HG02973 (cell line): Measurements from ENCODE around the gene ANAPC10.
"Not testable (repeated sequence)": the region's sequence is repeated elsewhere in the genome, so short reads cannot be mapped to it uniquely, and the experiment has no call there.

Source experiments
- ATAC-seq: cut with Tn5 transposase; IDR thresholded peaks from one replicate; pipeline ENCODE4 v1.9.1; 2021; ENCODE audit warnings: moderate library complexity; ENCODE audit not compliant: unreplicated experiment

The ANAPC10 gene, protein sequence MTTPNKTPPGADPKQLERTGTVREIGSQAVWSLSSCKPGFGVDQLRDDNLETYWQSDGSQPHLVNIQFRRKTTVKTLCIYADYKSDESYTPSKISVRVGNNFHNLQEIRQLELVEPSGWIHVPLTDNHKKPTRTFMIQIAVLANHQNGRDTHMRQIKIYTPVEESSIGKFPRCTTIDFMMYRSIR

DNA sequence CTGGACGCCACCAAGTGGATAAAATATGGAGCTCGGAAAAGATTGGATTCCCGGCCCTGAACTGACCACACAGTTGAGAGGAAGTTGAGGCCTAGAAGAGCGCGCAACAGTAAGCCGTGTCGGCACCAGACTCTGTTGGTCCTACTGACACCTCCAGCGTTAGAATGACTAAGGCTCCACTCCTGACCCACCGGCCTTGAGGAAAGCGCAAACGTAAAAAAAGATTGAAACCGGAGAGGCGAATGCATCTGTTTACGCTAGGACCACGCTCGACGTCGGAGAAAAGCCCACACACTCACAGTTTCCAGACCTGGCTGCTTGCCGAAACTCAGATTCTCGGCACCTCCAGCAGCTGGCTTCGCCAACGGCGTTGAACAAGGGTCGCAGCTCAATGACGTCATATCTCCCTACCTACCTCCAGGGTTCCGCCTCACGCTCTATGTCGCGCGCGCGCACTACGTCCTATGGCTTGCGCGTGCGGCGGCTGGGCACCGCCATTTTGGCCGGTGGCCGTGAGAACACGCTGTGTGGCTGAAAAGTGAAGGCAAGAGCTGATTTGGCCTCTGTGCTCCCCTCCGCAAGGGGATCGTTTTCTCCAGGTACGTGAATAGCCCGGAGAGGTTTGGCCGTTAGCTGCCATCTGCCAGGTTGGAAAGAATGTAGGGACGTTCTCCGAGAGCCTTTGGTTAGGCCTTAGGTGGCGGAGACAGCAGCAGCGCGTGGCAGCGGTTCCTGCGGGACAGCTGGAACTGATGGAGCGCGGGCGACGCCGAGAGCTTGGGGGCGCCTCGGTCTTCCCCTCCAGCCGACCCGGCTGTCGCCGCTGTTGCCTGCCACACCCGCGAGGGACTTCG lies at the start of gene ANAPC10, which contains the start of gene ABCE1:
Gene ANAPC10, minus strand, starts transcription at position 376 of the 854 bp plus-strand sequence. CDS start 2,097 bp downstream, outside the sequence.
Gene ABCE1, plus strand, starts transcription at position 491 of the 854 bp plus-strand sequence. CDS start 6,102 bp downstream, outside the sequence.
- peak; percentile 70 for ATAC-seq

DNA sequence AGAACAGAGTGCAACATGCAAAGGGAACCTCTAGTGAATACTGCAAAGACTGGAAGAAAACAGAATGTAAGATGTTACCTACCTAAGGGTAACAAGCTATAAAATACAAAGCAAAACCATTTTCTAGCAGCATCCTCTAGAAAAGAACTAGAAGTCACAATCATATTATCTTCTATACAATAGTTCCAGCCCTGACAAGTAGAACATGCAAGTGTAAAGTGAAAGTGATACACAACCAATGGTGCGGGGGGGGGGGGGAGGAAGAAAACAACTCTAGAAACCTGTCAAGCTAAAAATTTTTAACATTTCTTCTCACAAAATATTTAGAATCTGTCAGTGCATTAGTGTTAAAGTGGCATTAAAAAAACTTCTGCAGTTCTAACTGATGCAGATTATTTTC lies 38.2 kb upstream of the ANAPC10 start:
- not testable (repeated sequence) for ATAC-seq

DNA sequence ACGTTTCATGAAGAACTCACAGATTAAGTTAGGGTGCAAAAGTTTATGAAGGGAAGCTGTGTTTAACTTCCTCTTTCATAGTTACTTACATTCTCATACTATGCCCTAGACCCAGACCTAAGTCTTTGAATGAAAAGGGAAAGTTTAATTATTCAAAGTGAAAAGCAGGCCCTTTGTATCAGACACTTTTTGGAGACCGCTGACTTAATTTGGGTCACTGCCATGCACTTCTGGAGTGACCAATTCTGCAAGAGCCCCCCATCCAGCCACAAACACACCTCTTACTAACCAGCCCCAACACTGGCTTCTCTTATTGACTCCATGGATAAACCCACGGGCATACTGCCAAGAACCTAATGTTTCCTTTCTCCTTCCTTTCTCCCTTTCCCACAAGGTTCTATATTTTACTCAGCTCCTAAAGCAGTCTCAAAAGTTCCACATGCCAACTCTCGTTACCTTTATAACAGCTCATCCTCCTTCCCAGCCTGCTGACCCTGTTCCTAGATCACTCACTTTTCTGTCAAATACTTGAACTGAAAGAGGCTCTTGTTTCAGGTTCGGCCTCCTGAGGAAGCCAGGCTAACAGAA lies 34.6 kb upstream of the ANAPC10 start:
- ATAC-seq = peak; percentile 82

DNA sequence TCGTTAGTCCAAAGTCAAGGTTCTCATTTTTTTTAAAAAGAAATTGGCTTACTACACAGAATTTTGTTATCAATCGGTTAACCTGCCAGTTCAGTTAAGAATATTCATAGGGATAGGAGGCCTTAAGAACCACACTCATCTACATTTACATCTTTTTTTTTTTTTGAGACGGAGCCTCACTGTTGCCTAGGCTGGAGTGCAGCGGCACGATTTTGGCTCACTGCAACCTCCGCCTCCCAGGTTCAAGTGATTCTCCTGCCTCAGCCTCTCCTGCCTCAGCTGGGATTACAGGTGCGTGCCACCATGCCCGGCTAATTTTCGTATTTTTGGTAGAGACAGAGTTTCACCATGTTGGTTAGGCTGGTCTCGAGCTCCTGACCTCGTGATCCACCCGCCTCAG lies 33.9 kb upstream of the ANAPC10 start:
- ATAC-seq = no peak

DNA sequence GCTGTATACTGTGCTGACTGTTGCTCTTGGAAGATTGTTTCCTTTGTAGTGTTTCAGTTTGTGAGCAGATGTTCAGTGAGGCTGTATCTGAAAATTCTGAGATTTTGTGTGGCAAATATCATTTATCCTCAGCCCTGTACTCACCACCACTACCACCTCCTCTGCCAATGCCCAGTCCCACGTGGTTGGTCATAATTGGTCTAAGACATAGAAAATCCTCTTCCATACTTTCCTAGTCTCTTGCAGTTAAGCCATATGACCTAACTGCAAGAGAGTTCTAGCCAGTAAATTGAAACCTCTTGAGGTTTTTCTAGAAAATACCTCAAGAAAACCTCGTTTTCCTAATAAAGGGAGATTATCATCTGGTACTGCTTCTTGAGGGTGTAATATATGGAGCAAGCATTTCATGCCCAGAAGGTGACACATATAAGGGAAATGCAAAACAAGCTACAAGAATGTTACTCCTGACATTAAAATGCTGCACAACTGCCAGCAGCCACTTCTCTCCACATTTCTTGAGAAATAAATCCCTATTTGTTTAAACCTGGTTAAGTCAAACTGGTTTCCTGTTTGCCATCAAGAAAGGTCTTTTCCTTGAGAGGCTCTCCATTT lies 32.9 kb upstream of the ANAPC10 start:
- no peak for ATAC-seq

DNA sequence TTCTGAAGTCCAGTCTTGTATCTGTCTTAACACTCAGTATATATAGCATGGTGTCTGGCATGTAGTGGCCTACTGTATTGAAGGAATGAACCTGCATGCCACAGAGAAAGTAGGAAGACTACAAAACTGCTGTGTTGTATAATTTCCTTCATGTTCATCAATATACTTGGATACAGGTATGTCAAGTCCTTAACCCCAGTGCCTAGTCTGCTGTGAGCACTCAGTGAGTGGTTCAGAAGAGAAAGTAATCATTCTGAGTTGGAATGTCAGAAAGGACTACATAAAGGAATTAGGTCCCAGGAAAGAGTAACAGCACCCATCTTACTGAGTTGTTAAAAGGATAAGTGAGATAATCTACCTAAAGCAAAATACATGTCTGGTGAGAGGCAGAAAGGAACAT lies 32.1 kb upstream of the ANAPC10 start:
- ATAC-seq = no peak

DNA sequence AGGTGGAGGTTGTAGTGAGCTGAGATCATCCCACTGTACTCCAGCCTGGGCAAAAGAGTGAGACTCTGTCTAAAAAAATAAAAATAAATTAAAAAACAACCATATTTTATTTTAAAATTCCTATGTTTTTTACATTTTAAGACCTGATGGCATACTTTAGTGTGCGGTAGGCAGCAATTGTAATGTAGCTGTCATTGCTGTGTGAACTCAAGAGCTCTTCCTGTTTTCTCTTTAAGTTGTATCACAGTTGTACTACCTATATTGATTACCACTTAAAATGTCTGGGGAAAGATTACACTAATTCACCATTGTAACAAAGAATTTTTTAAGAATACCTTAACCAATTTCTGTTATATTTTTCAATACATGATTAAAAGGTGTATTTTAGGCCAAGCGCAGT lies 27.4 kb upstream of the ANAPC10 start:
- ATAC-seq = no peak

DNA sequence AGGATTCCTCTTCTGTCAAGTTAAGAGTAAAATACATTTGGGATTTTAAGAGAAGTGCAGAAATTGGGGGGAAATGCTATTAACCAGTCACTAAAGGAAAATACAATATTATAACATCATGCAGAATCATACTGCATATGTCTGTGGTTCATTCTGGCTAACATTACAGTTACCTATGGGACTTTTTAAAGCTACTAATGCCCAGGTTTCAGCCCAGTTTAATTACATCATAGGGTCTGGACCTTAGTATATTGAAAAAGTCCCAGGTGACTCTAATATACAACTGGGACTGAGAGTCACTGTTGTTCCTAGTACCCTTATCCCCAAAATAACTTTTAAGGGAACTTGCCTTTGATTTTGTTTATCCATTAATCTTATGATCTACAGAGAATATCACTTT lies 10.1 kb upstream of the ANAPC10 start:
- ATAC-seq = no peak

DNA sequence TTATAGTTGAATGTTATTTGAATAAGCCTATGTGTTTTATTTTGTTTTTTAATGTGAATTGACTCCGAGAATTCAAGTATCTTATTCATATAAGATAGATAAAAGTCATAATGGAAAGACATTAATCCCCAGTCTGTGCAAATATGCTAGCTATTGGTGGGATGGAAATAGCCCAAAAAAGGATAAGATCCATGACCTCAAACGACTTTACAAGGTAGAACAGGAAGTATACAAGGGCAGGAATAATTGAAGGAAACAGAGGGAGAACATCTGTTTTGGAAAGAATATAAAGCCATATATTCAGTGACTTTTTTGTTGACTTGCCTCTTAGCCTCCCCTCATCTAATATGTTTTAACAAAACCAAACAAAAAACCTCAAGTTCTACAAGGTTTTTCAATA lies 9.1 kb upstream of the ANAPC10 start:
- ATAC-seq = no peak

DNA sequence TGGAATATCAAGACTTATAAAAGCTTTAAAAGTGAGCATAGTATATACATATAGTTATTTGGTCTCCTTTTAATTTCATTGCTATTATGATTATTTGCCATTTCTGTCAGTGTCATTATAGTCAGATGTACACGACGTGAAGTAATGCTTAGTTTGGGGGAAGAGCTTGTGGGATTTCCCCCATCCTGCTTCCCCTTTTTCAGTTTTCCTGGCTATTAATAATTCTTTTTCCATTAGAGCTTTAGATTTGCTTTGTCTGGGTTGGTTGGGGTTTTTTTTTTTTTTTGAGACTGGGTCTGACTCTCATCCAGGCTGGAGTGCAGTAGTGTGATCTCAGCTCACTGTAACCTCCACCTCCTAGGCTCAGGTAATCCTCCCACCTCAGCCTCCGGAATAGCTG lies 5.5 kb upstream of the ANAPC10 start:
- ATAC-seq = no peak

DNA sequence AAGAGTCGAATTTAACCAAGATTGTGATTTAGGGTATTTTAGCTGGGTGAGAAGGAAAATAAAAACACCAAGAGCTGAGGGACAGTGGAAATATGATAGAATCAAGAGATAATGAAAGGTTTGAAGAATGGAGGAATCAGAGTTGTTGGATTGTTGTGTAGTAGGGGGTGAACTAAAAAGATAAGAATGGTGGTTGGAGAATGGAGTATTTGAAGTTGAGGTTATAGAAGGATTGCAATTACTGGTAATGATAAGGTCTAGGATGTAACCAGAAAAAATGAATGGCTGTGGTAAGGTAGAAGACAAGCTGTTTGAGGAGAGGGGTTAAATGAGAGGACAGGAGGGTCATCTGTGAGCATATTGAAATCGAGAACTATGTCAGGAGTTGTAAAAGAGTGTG lies 4.6 kb upstream of the ANAPC10 start:
- ATAC-seq = no peak

DNA sequence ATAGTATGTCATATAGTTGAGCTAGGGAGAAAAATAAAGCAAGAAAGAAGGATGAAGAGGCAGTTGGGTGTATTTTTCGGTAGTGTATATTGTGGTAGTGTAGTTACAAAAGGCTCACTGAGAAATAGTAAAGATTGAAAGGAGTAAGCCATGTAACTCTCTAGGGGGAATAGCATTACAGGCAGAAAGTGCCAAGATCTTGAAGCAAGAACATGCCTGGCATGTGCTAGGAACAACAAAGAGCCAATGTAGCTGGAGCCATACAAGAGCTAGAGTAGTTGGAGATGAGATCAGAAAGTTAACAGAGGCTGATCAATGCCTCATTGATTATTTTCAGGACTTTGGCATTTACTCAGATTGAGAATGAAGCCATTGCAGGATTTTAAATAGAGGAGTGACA lies 3.1 kb upstream of the ANAPC10 start:
- ATAC-seq = no peak

DNA sequence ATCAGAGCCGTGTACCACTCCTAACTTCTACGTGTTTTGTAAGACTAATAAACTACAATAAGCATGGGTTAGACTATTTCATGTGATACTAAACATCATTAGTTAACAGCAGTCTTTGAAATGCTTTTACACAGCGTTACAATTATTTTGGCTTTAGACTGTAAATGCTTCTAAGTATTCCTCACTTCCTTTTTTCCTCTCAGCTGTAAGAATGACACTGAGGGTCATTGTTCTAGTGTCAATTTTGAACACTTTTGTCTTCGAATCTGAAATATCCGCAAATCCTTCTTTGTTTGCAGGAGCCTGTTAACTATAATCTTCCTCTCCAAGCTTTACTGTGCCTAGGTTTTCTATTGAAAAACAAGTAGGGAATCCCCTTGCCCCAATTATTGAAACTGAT lies 1.7 kb upstream of the ANAPC10 start:
- no peak for ATAC-seq

DNA sequence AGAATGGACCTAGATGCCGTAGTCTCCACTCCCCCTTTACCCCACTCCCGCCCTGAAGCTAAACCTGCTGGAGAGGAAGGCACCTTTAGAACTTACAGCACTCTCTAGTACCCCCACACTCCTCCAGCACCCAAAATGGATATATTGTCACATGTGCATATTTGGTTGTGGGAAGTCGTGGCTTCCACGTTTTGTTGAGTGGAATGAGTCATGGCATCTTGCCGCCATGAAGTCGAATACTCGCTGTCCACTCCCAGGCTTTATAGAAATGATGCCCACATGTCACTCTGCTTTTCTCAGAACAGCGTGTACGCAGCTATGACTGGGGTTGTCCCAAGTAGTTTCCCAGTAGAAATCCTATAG lies 660 bp upstream of the ANAPC10 start:
- peak; percentile 28 for ATAC-seq

DNA sequence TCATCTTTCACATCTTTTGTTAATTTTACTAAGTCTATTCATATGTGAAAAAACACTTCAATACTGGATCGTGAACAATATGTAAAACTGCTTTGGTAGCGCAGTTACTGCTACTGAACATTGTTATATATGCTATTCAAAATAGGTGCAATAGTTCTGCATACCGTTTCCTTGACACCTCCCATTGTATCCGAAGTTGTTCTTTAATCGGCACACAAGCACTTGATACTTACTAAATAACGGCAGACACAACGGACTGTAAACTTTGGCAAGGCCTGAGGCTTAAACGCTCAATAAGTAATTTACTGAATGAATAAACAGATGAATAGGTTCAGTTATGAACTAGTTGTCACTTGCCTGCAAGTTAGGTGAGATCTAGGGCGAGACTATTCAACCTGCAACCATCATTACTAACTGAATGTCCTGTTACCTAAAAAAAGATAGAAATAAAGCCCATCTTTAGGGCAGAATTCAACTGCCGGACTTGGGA lies 620 bp downstream of the ANAPC10 start:
- ATAC-seq = peak; percentile 1

DNA sequence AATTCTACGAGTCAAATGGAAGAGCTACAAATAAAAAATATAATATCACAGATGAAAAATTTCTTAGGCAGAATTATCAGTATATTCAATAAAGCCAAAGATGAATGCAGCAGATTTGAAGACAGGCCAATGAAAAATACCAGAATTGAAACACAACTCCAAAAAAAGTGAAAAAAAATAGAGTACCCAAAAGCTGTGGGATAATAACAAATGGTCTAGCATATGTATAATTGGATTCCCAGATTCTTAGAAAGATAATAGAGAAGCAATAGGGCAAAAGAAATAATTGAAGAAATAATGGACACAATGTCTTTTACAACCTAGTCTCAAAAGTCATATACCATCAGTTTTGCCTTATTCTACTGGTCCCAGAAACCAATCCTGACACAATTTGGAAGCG lies 4.4 kb downstream of the ANAPC10 start:
- no peak for ATAC-seq

DNA sequence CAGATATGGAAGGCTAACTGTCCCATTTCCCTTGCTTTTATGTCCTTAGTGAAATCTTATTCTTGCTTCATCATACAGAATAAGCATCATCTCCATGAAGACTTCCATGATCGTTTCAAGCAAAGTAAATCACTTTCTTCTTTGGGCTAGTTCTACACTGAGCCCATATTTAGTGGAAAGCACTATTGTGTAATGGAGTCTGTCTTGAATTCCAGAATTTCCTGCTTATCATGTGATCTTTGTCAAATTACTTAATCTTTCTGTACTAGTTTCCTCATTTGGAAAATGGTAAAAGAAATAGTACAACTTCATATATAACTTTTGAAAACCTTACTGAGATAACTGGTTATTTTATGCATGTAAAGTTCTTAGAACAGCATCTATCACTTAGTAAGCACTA lies 7.6 kb downstream of the ANAPC10 start:
- no peak for ATAC-seq

DNA sequence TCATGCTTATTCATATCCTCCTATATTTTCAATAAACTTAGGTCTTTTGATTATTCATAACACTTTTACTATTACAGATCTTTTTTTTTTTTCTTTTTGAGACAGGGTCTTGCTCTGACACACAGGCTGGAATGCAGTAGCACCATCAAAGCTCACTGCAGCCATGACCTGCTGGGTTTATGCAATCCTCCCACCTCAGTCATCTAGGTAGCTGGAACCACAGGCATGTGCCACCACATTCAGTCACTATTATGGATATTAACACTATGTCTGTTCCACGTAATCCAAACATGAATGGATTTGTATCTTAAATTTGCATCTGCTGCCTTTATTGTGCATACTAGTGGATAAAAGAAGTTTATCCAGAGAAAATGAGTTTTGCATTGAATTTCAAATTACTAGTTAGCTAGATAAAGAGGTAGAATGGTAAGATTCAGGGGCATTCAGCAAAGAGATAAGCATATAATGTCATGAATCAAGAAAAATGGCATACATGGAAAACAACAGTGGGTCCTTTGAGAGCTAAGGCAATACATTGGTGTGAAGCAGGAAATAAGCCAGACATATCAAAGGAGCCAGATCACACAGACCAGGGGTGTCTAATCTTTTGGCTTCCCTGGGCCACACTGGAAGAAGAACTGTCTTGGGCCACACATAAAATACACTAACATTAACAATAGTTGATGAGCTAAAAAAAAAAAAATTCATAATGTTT lies 13.9 kb downstream of the ANAPC10 start:
- no peak for ATAC-seq

DNA sequence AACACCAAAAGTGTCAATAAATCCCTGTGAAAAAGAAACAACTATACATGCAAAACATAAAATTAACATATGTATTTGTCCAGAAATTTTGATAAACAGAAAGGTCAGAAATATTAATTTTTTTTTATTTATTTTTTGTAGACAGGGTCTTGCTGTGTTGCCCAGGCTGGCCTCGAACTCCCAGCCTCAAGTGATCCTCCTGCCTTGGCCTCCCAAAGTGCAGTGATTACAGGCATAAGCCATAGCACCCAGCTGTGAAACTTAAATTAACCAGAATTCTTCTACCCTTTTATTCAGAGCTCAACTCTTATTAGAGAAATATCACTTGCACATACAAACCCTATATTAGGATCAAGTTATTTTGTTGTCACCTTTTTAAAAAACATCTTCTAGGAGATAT lies 16.2 kb downstream of the ANAPC10 start:
- no peak for ATAC-seq

DNA sequence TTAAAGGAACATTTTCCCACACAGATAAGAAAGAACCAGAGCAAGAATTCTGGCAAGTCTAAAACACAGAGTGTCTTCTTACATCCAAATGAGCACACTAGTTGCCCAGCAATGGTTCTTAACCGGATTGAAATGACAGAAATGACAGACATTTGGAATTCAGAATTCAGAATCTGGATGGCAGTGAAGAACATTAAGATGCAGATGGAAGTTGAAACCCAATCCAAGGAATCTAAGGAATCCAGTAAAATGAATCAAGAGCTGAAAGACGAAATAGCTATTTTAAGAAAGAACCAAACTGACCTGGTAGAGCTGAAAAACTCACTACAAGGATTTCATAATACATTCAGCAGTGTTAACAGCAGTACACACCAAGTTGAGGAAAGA lies 21.5 kb downstream of the ANAPC10 start:
- no peak for ATAC-seq
